ENCODE measurements around the gene ABHD15.
A peak's percentile ranks its signal among the peaks of the same experiment; 100 is the strongest.
"Not testable (repeated sequence)": the region's sequence is repeated elsewhere in the genome, so short reads cannot be mapped to it uniquely, and the experiment has no call there.

The ABHD15 gene

DNA sequence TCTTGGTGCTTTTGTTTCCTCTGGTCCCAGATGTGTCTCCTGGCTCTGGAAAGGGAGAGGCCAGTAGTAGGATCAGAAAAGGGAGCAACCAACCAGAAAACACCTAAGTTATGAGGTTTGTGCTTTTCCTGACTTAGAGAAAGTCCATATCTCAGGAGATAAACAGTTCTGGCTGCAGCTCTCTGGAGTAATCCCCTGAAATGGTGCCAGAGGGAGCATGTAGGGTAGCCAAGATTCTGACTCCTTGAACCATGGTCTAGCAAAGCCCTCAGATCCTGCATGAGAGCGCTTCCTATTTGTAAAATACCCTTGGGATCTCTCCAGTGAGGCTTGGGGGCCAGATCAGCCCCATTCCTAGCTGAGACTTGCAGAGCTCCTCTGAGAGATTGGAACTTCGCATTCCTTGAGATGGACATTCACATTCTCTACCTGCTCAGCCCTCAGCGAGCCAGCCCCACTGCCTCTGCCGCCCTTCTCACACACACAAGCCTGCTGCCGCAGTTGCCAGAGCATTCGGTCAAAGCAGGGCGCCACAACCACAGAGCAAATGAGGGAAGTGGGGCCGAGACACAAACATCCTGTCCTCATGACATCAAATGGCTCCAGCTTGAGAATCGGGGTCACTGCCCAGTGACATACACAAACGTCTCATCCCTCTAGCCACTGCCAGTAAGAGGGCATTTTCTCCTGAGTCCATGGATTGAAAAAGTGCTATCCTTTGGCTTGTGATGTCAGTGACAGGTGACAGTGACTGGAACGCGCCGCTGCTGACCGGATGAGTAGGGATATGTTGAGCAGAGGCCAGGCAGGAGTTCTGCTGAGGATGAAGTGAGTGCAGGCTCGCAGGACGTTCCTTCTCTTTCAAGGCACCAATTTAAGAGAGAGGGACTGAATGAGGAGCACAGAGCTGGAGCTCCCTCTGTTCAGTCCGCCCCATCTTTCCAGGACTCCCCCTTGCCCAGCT is 5.0 kb downstream of the ABHD15 start:
- Histone ChIP-seq H3K27ac (ENCODE audit: low read depth, low read length) (no peak overlapping the region), H3K4me3 (ENCODE audit: low read length) (no peak overlapping the region), H3K9me3 (ENCODE audit: control insufficient read depth, insufficient read depth, low read length) (no peaks in the 10 kb centered on the region), H3K36me3 (ENCODE audit: control insufficient read depth, low read length) (peaks cover 22% of the 10 kb centered on the region), H4K20me1 (ENCODE audit: control insufficient read depth, insufficient read depth, low read depth, low read length) (0 out of 2 replicates have a peak, but pooled peaks cover 3% of the 10 kb centered on the region), H3K4me1 (ENCODE audit: control insufficient read depth, low read length) (peaks cover 58% of the 10 kb centered on the region), H3K4me2 (ENCODE audit: low read length) (peak overlapping the region; percentile 17; the same call in 1 of the 2 replicates), H3K79me2 (ENCODE audit: control insufficient read depth, low read length) (peaks cover 26% of the 10 kb centered on the region), H3F3A (ENCODE audit: control insufficient read depth, insufficient read depth) (peaks cover 14% of the 10 kb centered on the region), H3K9me2 (replicated peaks; ENCODE audit: control insufficient read depth, low read length) (no peaks in the 10 kb centered on the region), H3K27me3 (ENCODE audit: control insufficient read depth, low read length) (no peaks in the 10 kb centered on the region)
- no peak for TF ChIP-seq EZH2phosphoT487 (IDR thresholded peaks at IDR 0.05; ENCODE audit: borderline replicate concordance, low read length)
- TF ChIP-seq, protein P1, sequence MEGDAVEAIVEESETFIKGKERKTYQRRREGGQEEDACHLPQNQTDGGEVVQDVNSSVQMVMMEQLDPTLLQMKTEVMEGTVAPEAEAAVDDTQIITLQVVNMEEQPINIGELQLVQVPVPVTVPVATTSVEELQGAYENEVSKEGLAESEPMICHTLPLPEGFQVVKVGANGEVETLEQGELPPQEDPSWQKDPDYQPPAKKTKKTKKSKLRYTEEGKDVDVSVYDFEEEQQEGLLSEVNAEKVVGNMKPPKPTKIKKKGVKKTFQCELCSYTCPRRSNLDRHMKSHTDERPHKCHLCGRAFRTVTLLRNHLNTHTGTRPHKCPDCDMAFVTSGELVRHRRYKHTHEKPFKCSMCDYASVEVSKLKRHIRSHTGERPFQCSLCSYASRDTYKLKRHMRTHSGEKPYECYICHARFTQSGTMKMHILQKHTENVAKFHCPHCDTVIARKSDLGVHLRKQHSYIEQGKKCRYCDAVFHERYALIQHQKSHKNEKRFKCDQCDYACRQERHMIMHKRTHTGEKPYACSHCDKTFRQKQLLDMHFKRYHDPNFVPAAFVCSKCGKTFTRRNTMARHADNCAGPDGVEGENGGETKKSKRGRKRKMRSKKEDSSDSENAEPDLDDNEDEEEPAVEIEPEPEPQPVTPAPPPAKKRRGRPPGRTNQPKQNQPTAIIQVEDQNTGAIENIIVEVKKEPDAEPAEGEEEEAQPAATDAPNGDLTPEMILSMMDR (IDR thresholded peaks at IDR 0.05; ENCODE audit: low read depth, low read length, poor library complexity, severe bottlenecking) = no peak

DNA sequence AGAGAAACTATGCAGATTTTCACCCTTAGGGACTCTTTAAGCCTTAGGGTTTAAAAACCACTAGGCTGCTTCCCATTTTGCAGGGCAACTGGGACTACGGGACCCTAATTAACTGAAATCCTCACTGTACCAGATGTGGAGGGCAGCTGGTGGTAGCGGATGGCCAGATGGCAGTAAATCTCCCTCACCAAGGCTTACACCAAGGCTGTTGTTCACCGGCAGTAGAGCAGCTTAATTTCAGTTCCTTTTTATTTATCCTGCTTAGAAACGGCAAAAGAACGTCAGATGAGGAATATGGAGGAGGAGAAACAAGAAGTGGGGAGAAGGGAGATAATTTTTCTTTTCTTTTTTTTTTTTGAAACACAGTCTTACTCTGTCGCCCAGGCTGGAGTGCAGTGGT is 6.5 kb downstream of the ABHD15 start:
- TF ChIP-seq, protein P1 (IDR thresholded peaks at IDR 0.05; ENCODE audit: low read depth, low read length, poor library complexity, severe bottlenecking) = no peak
- no peak for TF ChIP-seq EZH2phosphoT487 (IDR thresholded peaks at IDR 0.05; ENCODE audit: borderline replicate concordance, low read length)
- H3F3A ChIP-seq (ENCODE audit: control insufficient read depth, insufficient read depth) = peaks cover 16% of the 10 kb centered on the region
- H3K4me2 ChIP-seq (ENCODE audit: low read length) = 0 out of 2 replicates have a peak overlapping the region, but pooled peaks have one; percentile 9
- no peak overlapping the region for H3K27ac ChIP-seq (ENCODE audit: low read depth, low read length)
- no peaks in the 10 kb centered on the region for H3K9me2 ChIP-seq (replicated peaks; ENCODE audit: control insufficient read depth, low read length)
- peaks cover 22% of the 10 kb centered on the region for H3K36me3 ChIP-seq (ENCODE audit: control insufficient read depth, low read length)
- no peak overlapping the region for H3K4me3 ChIP-seq (ENCODE audit: low read length)
- peaks cover 12% of the 10 kb centered on the region for H3K79me2 ChIP-seq (ENCODE audit: control insufficient read depth, low read length)
- peaks cover 52% of the 10 kb centered on the region for H3K4me1 ChIP-seq (ENCODE audit: control insufficient read depth, low read length)
- H3K9me3 ChIP-seq (ENCODE audit: control insufficient read depth, insufficient read depth, low read length) = no peaks in the 10 kb centered on the region
- 0 out of 2 replicates have a peak, but pooled peaks cover 3% of the 10 kb centered on the region for H4K20me1 ChIP-seq (ENCODE audit: control insufficient read depth, insufficient read depth, low read depth, low read length)
- H3K27me3 ChIP-seq (ENCODE audit: control insufficient read depth, low read length) = no peaks in the 10 kb centered on the region

DNA sequence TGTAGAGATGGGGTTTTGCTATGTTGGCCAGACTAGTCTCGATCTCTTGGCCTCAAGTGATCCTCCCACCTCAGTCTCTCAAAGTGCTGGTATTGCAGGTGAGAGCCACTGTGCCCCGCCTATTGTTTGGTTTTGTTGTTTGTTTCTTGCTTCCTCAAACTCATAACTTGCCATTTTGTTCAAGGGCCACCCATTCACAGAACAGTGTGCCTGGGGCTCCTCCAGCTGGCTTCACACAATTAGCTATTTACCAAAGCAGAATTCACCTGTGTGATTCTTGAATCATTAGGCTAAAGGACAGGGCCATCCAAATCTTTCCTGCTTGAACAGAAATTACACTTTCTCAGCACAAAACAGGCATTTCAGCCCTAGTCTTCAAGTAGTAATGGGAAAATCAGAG is 7.2 kb downstream of the ABHD15 start:
- Histone ChIP-seq H3K27ac (ENCODE audit: low read depth, low read length) (no peak overlapping the region), H3F3A (ENCODE audit: control insufficient read depth, insufficient read depth) (peaks cover 16% of the 10 kb centered on the region), H3K79me2 (ENCODE audit: control insufficient read depth, low read length) (peaks cover 8% of the 10 kb centered on the region), H3K9me2 (replicated peaks; ENCODE audit: control insufficient read depth, low read length) (no peaks in the 10 kb centered on the region), H3K27me3 (ENCODE audit: control insufficient read depth, low read length) (no peaks in the 10 kb centered on the region), H3K36me3 (ENCODE audit: control insufficient read depth, low read length) (peaks cover 22% of the 10 kb centered on the region), H3K4me3 (ENCODE audit: low read length) (no peak overlapping the region), H3K4me1 (ENCODE audit: control insufficient read depth, low read length) (peaks cover 48% of the 10 kb centered on the region), H4K20me1 (ENCODE audit: control insufficient read depth, insufficient read depth, low read depth, low read length) (0 out of 2 replicates have a peak, but pooled peaks cover 3% of the 10 kb centered on the region), H3K9me3 (ENCODE audit: control insufficient read depth, insufficient read depth, low read length) (no peaks in the 10 kb centered on the region), H3K4me2 (ENCODE audit: low read length) (no peak overlapping the region)
- TF ChIP-seq, protein P1 (IDR thresholded peaks at IDR 0.05; ENCODE audit: low read depth, low read length, poor library complexity, severe bottlenecking) = no peak
- TF ChIP-seq EZH2phosphoT487 (IDR thresholded peaks at IDR 0.05; ENCODE audit: borderline replicate concordance, low read length) = no peak

DNA sequence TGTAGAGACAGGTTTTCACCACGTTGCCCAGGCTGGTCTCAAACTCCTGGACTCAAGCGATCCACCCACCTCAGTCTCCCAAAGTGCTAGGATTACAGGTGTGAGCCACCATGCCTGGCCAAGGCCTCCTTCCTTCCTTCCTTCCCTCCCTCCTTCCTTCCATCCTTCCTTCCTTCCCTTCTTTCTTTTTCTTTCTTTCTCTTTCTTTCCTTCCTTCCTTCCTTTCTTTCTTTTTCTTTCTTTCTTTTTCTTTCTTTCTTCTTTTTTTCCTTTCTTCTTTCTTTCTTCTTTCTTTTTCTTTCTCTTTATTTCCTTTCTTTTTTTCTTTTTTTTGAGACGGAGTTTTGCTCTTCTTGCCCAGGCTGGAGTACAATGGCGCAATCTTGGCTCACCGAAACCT is 8.7 kb downstream of the ABHD15 start:
- H3K27ac ChIP-seq (ENCODE audit: low read depth, low read length); H4K20me1 ChIP-seq (ENCODE audit: control insufficient read depth, insufficient read depth, low read depth, low read length); H3K79me2 ChIP-seq (ENCODE audit: control insufficient read depth, low read length); H3K9me3 ChIP-seq (ENCODE audit: control insufficient read depth, insufficient read depth, low read length); H3K4me2 ChIP-seq (ENCODE audit: low read length); H3K9me2 ChIP-seq (replicated peaks; ENCODE audit: control insufficient read depth, low read length); H3K4me3 ChIP-seq (ENCODE audit: low read length); H3K27me3 ChIP-seq (ENCODE audit: control insufficient read depth, low read length): not testable (repeated sequence)
- Histone ChIP-seq H3F3A (ENCODE audit: control insufficient read depth, insufficient read depth) (peaks cover 17% of the 10 kb centered on the region), H3K4me1 (ENCODE audit: control insufficient read depth, low read length) (peaks cover 40% of the 10 kb centered on the region), H3K36me3 (ENCODE audit: control insufficient read depth, low read length) (peaks cover 18% of the 10 kb centered on the region)

All from DOHH2 (cell line).